ENCODE measurements around the gene DHRS13.

Gene DHRS13

GRCh38 chr17:28899212-28899815 lies 3.6 kb downstream of the DHRS13 start:
- no peak for TF ChIP-seq CTCF (conservative IDR thresholded peaks at IDR 0.05)
- H3K27ac ChIP-seq = no peak overlapping the region

- peak overlapping the region; percentile 99 for H3K27ac ChIP-seq
- no peak for TF ChIP-seq CTCF (conservative IDR thresholded peaks at IDR 0.05)
These were observed 4.3 kb downstream of the DHRS13 start for GRCh38 chr17:28898527-28898955.

- TF ChIP-seq CTCF (conservative IDR thresholded peaks at IDR 0.05) = 0 out of 2 replicates have a peak, but pooled peaks have one; percentile 16
- peak overlapping the region; percentile 99 for H3K27ac ChIP-seq
These were observed 4.9 kb downstream of the DHRS13 start for GRCh38 chr17:28897769-28898526.

GRCh38 chr17:28896884-28897768 lies 5.8 kb downstream of the DHRS13 start, which contains the start of gene FLOT2:
TSS of gene FLOT2 (minus strand) at chr17:28897733. CDS start at chr17:28897574, 159 bp downstream.
- TF ChIP-seq CTCF (conservative IDR thresholded peaks at IDR 0.05) = peak; percentile 59
- H3K27ac ChIP-seq = peak within 1 kb of the TSS; percentile 99

GRCh38 chr17:28896491-28896883 lies 6.4 kb downstream of the DHRS13 start:
- TF ChIP-seq CTCF (conservative IDR thresholded peaks at IDR 0.05) = no peak
- peak overlapping the region; percentile 99 for H3K27ac ChIP-seq

- H3K27ac ChIP-seq = peak overlapping the region; percentile 99
- TF ChIP-seq CTCF (conservative IDR thresholded peaks at IDR 0.05) = no peak
These were observed 7.0 kb downstream of the DHRS13 start for GRCh38 chr17:28895794-28896447.

- peak overlapping the region; percentile 61 for H3K27ac ChIP-seq
These were observed 9.4 kb downstream of the DHRS13 start for GRCh38 chr17:28893248-28894183.

All from VCaP (cell line).